ENCODE results near the gene SMG6.

DNA sequence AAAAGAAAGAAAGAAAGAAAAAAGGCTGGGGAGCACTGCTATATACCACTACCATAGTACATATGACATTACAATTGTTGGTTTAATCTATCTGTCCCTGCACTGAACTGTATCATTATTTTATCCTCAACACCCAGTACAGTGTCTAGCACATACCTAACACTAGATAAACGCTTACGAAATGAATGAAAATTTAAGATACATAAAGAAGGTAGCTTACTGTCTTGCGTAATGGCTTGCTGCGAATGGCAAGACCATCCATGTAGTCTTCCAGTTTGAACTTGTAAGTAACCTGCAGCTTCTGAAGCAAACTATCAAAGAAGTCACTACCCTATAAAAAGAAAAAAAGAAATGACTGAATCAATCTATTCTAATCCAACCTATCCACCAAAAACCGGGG is 6.6 kb downstream of the SMG6 start:
- no peak for TF ChIP-seq CTCF (IDR thresholded peaks at IDR 0.05)
- TF ChIP-seq ZFX (IDR thresholded peaks at IDR 0.05; ENCODE audit: borderline replicate concordance) = no peak

Measured in 22Rv1 (cell line).